Smooth muscle cell of the brain vasculature (primary cell): Measurements from ENCODE around the gene IRX2.

Experiments used
- DNase-seq: peaks from one replicate; pipeline ENCODE4 v3.0.0-alpha.2; 2012; ENCODE audit warnings: low read depth, low spot score

IRX2 gene

GRCh38 chr5:2751592-2752021 is at the start of gene IRX2:
TSS of gene IRX2 (minus strand) at chr5:2751677. CDS start at chr5:2751413, 264 bp downstream.
- no peak for DNase-seq

GRCh38 chr5:2800035-2800434 is 48.6 kb upstream of the IRX2 start:
- DNase-seq = no peak

- DNase-seq = no peak
These were observed 46.5 kb upstream of the IRX2 start for GRCh38 chr5:2797981-2798380.

DNA sequence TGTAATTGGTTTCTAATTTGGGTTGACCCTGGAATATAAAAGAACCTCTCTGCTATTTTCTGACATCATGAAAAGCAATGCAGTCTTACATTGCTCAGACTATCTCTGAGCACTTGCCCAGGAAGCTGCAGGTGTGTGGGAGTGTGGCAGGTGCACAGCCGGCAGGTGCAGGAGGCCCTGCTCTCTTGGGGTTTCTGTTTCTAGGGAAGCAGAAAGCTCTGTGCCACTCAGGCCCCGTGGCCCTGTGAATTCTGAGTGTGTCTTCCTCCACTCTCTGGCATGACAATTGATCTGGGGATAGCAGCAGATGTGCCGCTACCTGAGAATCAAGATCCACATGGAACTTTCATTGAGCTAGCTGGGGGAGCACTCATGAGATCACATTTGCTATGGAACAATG is 45.7 kb upstream of the IRX2 start:
- DNase-seq = no peak

- no peak for DNase-seq
These were observed 31.7 kb upstream of the IRX2 start for GRCh38 chr5:2783223-2783622.

GRCh38 chr5:2782658-2783057 is 31.2 kb upstream of the IRX2 start:
- DNase-seq = no peak

- DNase-seq = no peak
These were observed 29.1 kb upstream of the IRX2 start for GRCh38 chr5:2780421-2781171.

DNA sequence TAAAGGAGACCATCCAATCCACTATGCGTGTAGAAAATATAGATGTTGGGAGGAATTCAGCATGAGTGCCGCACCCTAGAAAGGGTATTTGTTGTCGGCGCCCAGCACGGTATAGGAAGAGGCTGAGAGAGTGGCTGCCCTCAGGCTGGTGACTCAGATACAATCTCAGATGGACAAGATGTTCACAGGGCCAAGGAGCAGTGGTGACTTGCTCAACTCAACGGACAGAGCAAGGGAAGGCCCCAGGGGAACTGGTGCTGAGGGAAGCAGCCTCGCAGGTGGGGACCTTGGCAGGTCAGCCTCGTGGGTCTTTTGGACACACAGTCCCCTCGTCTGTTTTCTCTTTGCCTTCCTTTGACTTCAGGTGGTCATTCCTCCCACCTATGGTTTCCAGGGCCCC is 28.0 kb upstream of the IRX2 start:
- no peak for DNase-seq

- no peak for DNase-seq
These were observed 25.1 kb upstream of the IRX2 start for GRCh38 chr5:2776337-2777302.

DNA sequence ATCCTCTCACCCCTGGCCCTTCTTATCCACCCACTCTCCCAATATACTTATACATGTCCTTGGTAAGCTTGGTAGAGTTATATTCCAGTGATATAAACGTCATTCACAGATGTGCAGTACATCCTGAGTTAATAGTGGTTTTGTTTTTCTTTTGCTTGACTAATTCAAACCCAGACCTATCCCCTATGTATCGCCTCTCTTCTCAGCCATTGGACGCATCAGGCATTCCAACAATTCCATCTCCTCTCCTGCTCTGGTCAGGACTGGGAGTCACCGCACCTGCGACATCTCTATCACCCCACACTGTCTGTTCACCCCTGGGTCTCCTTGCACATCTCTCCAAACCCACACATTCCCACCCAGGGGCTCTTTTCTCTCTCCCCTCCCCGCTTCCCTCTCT is 21.9 kb upstream of the IRX2 start:
- DNase-seq = no peak

GRCh38 chr5:2767089-2767488 is 15.6 kb upstream of the IRX2 start:
- DNase-seq = no peak

DNA sequence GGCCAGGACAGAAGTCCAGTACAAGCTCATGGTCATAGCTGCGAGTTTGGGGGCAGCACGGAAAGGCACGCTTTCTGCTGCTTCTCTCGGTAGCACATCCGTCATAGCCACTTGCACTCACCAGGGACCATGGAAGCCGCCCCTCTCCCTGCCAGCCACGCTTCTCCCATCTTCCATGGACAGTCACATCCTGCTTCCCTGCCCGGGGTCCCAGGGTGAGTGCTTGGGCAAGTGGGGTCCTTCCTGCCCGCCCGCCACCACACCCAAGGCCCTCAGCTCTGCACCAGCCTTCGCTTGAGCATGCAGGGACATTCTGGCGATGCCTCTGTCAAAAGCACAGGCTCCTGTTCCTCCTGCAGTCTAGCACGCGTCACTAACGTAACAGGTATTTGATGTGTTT is 13.1 kb upstream of the IRX2 start:
- no peak for DNase-seq

- DNase-seq = no peak
These were observed 12.0 kb upstream of the IRX2 start for GRCh38 chr5:2763533-2763794.

DNA sequence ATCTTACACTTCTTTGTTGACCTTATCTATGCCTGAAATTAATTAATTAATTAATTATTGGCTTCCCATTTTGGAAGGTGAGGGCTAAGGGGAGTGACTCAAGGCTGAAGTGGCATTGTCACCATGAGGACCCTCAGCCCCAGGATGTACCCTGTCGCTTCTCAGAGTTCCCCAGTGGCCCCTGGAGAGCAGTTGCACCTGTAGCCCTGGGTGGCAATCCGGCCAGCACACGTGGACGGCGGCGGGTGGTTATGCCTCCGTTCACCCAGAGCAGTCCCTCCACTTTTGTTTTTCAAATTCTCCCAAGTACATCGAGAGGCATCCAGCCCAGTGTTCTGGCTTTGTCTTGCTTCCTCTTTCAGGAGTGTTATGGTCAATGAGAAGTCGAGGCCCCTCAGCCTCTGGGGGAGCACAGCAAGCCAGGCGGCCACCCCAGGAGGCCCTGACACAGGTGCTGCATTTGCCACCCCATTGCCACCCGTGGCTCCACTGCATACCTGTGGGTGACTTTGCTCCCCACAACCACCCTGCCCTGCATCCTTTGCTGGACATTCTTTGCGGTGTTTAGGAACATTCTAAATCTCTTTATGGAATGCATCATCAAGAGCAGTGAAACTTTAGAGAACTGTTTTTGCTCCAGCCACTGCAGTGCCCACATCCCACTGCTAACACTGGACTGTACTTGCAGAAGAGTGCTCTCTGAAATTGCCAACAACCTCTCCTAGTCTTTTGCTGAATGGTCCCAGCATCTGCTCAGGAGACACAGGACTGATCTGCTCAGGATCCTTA is 11.5 kb upstream of the IRX2 start:
- DNase-seq = no peak

DNA sequence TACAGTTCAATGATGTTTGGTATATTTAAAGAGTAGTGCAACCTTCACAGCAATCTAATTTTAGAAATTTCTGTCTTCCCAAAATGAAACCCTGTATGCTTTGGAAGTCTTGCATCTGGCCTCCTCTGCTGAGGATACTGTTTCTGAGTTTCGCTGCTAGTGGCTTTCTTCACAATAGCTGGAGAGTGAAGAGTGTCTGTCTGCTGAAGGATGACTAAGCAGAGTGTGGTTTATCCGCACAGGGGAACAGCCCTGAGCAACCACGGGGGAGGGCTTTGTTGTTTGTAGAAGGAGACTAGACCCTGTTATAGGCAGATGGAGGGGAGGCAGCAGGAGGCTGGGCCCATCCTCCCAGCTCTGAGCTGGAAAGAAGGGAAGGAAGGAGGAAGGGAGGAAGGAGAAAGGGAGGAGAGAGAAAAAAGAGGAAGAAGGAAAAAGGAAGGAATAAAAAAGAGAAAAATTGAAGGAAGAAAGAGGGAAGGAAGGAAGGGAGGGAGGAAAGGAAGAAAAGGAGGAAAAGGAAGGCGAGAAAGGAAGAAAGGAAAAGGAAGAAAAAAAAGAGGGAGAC is 10.5 kb upstream of the IRX2 start:
- no peak for DNase-seq

DNA sequence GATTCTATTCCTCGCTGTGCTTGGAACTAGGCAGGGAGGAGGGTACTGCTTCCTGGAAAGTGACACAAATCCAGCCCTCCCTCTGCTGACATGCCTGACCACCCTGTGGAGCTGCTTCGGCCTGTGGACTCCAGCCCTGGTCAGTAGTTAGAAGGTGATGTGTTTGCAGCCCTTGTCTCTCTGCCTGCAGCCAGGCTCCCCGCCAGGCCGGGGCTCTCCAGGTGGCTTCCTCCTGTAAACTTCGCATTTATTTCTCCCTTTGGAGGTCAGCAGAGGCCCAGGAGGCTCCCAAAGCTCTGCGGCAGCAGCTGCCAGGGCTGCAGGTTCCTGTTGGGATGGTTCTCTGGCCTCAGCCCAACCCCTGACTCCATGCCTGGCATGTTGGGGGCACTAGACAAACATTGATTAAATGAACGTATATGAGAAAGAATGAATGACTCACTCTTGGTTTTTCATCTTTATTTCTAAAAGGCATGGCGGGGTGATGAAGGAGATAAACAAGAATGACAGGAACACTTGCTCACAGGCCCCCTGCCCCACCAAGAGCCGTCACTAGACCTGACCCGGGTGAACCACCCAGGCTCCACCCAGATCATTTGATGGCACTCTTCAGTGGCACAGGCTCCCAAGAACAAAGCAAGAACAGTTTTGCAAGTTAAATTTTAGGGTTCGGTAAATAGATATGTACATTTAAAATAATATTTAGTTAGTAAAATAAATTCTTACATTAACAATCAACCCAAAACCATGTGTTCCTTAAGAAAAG is 8.4 kb upstream of the IRX2 start:
- DNase-seq = no peak

DNA sequence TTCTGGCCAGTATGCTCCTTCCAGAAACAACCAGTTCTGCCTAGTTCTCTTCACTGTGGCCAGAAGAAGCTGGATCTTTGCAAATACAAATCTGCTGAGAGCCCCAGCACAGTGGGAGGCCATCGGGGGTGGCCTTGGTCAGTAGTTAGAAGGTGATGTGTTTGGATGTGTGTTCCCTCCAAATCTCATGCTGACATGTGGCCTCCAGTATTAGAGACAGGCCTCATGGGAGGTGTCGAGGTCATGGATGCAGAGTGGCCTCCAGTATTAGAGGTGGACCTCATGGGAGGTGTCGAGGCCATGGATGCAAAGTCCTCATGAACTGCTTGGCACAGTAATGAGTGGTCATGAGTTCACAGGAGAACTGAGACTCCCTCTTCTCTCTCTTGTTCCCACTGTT is 7.6 kb upstream of the IRX2 start:
- DNase-seq = no peak

DNA sequence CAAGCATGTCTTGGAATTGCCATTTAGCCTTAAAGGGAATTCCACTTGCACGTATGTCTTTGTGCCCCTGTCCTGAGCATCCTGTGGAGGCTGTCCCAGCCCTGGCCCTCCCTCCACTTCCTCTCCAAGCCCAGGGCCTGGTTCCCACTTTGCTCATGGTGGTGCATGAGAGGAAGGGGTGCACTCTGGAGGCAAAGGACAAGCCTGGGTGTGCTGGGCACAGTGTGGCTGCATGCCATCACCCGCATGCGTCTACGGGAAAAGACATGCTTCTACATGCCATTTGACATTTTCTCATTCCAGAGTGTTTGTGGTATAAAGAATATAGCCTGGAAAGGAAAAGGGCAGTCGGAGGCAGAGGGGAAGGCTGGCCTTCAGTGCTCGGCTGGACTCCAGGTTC is 7.2 kb upstream of the IRX2 start:
- DNase-seq = no peak

GRCh38 chr5:2757563-2758351 is 6.3 kb upstream of the IRX2 start:
- DNase-seq = no peak
